VCaP (cell line): ENCODE data around the gene PEMT.

ENCODE experiments used
- H3K27ac ChIP-seq: fragments of 450-650 bp; 2 replicates; pipeline ENCODE4 v1.5.1; 2017
- TF ChIP-seq, protein P1 (sequence below): fragments of 450-650 bp; conservative IDR thresholded peaks from 2 replicates; pipeline ENCODE4 v1.5.1; 2017; ENCODE audit warnings: mild to moderate bottlenecking, moderate library complexity

PEMT gene

GRCh38 chr17:17547210-17547764 is 44.2 kb downstream of the PEMT start:
- TF ChIP-seq, protein P1, sequence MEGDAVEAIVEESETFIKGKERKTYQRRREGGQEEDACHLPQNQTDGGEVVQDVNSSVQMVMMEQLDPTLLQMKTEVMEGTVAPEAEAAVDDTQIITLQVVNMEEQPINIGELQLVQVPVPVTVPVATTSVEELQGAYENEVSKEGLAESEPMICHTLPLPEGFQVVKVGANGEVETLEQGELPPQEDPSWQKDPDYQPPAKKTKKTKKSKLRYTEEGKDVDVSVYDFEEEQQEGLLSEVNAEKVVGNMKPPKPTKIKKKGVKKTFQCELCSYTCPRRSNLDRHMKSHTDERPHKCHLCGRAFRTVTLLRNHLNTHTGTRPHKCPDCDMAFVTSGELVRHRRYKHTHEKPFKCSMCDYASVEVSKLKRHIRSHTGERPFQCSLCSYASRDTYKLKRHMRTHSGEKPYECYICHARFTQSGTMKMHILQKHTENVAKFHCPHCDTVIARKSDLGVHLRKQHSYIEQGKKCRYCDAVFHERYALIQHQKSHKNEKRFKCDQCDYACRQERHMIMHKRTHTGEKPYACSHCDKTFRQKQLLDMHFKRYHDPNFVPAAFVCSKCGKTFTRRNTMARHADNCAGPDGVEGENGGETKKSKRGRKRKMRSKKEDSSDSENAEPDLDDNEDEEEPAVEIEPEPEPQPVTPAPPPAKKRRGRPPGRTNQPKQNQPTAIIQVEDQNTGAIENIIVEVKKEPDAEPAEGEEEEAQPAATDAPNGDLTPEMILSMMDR: no peak
- H3K27ac ChIP-seq: no peak overlapping the region

DNA sequence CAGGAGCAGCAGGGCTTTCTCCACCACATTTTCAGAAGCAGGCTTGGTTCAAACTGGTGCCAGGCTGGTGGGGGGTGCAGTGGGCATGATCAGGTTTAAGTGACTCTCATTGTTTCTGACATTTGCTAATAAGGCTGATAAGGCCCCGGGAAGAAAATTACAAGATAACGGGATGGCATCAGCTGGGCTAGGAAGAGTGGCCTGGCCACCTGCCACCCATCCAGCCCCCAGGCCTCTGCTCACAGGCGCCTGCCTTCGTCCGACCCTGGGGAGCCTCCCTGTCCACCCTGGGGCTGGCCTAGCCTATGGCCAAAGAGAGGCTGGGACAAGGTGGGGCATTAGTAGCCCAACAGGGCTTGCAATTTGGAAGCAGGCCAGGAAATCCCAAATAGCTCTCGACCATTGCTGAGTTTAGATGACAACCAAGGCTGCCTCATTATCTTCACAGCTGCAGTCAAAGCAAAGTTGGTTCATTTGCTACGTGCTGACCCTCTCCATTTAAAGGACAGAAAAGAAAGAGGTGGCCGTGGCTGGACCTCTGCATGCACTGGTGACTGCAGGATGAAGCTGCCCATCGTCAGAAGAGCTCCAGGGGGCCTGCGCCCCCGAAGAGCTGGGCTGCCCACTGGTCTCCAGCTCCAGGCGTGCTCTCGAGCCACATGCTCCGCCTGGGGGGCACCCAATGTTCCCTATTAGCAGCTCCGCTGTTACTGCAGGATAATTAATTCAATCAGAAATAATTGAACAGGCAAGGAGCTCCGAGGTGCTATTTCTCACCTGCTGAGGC is 44.9 kb downstream of the PEMT start:
- no peak overlapping the region for H3K27ac ChIP-seq
- TF ChIP-seq, protein P1: no peak

DNA sequence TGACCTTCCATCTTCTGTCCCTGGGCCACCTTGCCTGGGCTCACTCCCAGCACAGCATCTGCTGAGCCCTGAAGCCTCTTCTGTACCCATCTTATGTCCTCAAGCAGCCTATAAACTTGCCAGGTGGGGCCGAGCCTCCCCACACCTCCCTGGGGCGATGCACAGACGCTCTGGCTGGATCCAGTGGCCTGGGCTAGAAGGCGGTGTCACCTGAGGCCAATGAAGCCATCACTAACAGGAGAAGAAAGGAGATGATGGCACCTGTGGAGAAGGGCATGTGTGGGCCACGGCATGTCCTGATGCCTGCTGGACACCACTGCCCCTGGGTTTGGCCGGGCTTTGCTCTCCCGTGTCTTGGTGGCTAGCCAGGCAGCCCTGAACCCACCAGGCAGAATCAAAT is 45.5 kb downstream of the PEMT start:
- TF ChIP-seq, protein P1: no peak
- no peak overlapping the region for H3K27ac ChIP-seq

DNA sequence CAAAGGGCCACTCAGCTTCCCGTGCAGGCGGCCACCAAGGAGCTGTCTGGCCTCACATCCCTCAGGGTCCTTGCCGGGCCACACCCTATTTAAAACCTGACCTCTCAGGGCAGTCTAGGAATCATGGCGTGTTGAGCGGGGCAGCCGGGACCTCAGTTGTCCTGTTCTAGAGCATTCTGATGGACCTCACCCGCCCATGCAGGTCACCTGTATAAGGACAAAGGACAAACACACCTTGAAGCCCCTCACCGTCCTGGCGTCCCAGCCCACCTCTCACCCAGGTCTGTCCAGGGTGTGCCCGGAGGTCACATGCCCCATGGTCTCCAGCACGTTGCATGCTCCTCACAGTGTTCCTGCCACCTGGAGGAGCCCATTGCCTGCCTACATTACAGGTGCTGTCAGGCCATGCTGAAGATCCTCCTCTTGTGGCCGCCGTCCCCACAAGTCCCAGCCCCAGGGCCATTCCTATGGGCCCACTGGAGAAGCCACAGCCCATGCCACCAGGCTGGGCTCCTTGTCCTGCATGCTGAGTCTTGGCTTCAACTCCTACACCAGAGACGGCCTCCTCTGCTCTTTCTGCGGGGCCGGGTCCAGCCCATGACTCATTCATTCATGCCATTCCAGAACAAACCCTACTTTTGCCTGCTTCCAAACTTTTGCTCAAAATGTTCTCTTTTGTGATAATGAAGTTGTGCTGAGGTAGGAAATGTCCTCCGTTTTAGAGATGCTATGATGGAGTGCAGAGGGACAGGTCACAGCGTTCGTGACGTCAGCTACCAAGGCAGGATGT is 46.3 kb downstream of the PEMT start:
- no peak overlapping the region for H3K27ac ChIP-seq
- TF ChIP-seq, protein P1: no peak

DNA sequence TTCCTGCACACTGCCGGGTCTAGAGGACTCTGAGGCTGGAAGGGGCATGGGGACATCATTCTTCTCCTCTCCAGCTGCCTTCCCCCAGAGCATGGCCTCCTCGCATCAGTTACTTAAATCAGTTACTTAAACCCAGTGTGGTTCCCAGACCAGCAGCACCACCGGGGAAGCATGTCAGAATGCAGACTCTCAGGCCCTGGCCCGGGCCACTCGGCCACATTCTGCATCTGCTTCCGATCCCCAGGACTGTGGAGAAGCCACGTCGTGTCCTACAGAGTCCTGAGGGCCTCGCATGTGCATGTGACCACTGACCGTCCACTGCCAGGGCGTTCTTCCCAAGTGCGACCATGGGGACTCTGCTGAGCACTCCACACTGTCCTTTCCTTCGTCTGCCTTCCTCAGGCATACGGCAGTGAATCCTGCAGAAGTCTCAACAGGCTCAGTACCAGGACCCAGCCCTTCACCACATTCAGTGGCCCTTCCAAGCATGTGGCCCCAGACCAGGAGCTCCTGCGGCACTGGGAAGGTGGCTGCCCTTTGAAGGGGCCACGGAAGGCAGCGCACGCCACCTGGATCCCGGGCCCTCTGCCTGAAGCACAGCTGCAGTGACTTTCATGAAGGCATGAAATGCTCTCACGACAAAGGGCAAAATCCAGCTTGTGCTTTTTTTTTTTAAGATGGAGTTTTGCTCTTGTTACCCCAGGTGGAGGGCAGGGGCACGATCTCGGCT is 48.4 kb downstream of the PEMT start:
- TF ChIP-seq, protein P1: no peak
- H3K27ac ChIP-seq: no peak overlapping the region

GRCh38 chr17:17541640-17542001 is 49.9 kb downstream of the PEMT start:
- TF ChIP-seq, protein P1: no peak
- peak overlapping the region; percentile 97; the same call in 1 of the 2 replicates for H3K27ac ChIP-seq
